Spleen (tissue), 11 donors: Measurements from ENCODE around the gene ZNF605. TPM values are rescaled to one million over a fixed set of nuclear protein-coding genes. Genes with fewer than 3 reads are reported as not detected.
"Not testable (repeated sequence)": the region's sequence is repeated elsewhere in the genome, so short reads cannot be mapped to it uniquely, and the experiment has no call there.

Source experiments
- DNase-seq: peaks from one replicate; pipeline ENCODE4 v3.0.0-alpha.2; 2020
- H3K27ac ChIP-seq, 8 donors: fragments of 200-600 bp; sonication (generic) in 7 of 8; 1 replicate in 4 of 8; 2 replicates in 4 of 8; pipeline versions ENCODE4 v1.5.0 to v1.8.0; 2016 to 2021; ENCODE audit warnings: inconsistent platforms in 4 of 8, mild to moderate bottlenecking in 4 of 8, moderate library complexity in 1 of 8
- H3K27me3 ChIP-seq, 7 donors: fragments of 200-600 bp; sonication (generic) in 6 of 7; replicated peaks in 1 of 7; 1 replicate in 4 of 7; 2 replicates in 3 of 7; pipeline versions ENCODE4 v1.5.0 to v1.8.0; 2016 to 2021; ENCODE audit warnings: inconsistent platforms in 3 of 7, mild to moderate bottlenecking in 1 of 7
- H3K36me3 ChIP-seq, 6 donors: fragments of 200-600 bp; sonication (generic) in 5 of 6; 1 replicate in 4 of 6; 2 replicates in 2 of 6; pipeline versions ENCODE4 v1.5.0 to v1.8.0; 2016 to 2021; ENCODE audit warnings: inconsistent platforms in 2 of 6
- H3K4me1 ChIP-seq, 6 donors: fragments of 200-600 bp; sonication (generic) in 5 of 6; 1 replicate in 3 of 6; 2 replicates in 3 of 6; pipeline versions ENCODE4 v1.5.0 to v1.8.0; 2016 to 2021; ENCODE audit warnings: inconsistent platforms in 3 of 6
- H3K4me3 ChIP-seq, 8 donors: fragments of 200-600 bp; sonication (generic) in 7 of 8; 1 replicate in 4 of 8; 2 replicates in 4 of 8; pipeline versions ENCODE4 v1.5.0 to v1.8.0; 2016 to 2021; ENCODE audit warnings: inconsistent platforms in 4 of 8, mild to moderate bottlenecking in 4 of 8, moderate library complexity in 2 of 8
- H3K9me3 ChIP-seq, 8 donors: fragments of 200-600 bp; sonication (generic) in 7 of 8; 1 replicate in 4 of 8; 2 replicates in 4 of 8; pipeline versions ENCODE4 v1.5.0 to v1.8.0; 2016 to 2021; ENCODE audit warnings: inconsistent platforms in 4 of 8
- CTCF ChIP-seq, 11 experiments: fragments of 200-600 bp in 7 of 11; fragments of 450-650 bp in 4 of 11; sonication (generic) in 4 of 11; IDR thresholded peaks in 8 of 11; conservative IDR thresholded peaks in 3 of 11; 1 replicate in 7 of 11; 2 replicates in 4 of 11; pipeline versions ENCODE4 v1.4.0 to v1.8.0; 2016 to 2021; ENCODE audit warnings: antibody characterized with exemption in 11 of 11, inconsistent platforms in 4 of 11, mild to moderate bottlenecking in 1 of 11
- POLR2A ChIP-seq, 3 donors: fragments of 450-650 bp; IDR thresholded peaks; one replicate each; pipeline ENCODE4 v1.5.1; 2017; ENCODE audit warnings: antibody characterized with exemption in 3 of 3, mild to moderate bottlenecking in 1 of 3
- POLR2AphosphoS5 ChIP-seq, 3 donors: sonication (generic); formaldehyde crosslinking; IDR thresholded peaks; one replicate each; pipeline ENCODE4 v1.5.1; 2017; ENCODE audit warnings: antibody characterized with exemption in 3 of 3
- WGBS, 5 donors: extraction: QIAGEN DNeasy Blood & Tissue Kit in 3 of 5; methylation state at CpG; one replicate each; pipeline versions ENCODE4 v1.1.5 to v1.1.7; 2013 to 2018; 5-methylcytosine and 5-hydroxymethylcytosine counted together
- intact Hi-C: fragments of 100-400 bp; cut with DNase I; formaldehyde crosslinking; loops from one replicate; pipeline ENCODE4 v1.15.0; 2023; ENCODE audit warnings: low total_unique reads
- polyA plus RNA-seq, 3 donors: library from polyadenylated mRNA; stranded (reverse); fragments of 200-250 nt; gene quantifications; one replicate each; pipeline ENCODE4 v1.2.1, GENCODE V29; 2013
- total RNA-seq, 7 donors: library from RNA; depleted of rRNA in 3 of 7; stranded (reverse); fragments of >200 nt in 3 of 7; fragmentation: NEBNext Ultra II Directional in 4 of 7; extraction: Animal tissue kit (Norgen Biotek cat#: 25700) in 4 of 7; gene quantifications; one replicate each; pipeline versions ENCODE4 v1.1.0 to v1.2.1, GENCODE V29; 2016 to 2021
- donor health status: healthy with polysubstance abuse.
- donor health status: DM: no; HTN: no; CAD: no; lungs with moderate emphysema.
- donor health status: DM: no; HTN: no; CAD: no.
- donor health status: Bipolar disorder and iron deficiency.
- donor health status: healthy.
- donor health status: DM: no; HTN: no; CAD: no.
- donor health status: DM: yes; HTN: yes; CAD: no.

ZNF605 gene
- total and polyA plus RNA-seq, 10 donors, result 1.6 to 18.9 (median 12.2) TPM

GRCh38 chr12:132887513-132888351 lies 68.4 kb downstream of the ZNF605 start, which contains the start of gene CHFR:
Gene CHFR, minus strand, starts transcription at chr12:132887605. Its CDS starts 277 bp downstream, at chr12:132887328.
- intact Hi-C loops, result loop anchor here (10.0 kb wide), 1 partner anchor 63 kb away; the partner anchor contains the start of gene GOLGA3
- WGBS, 5 donors, result 1 to 4% (median 3%) methylated on average over 49 to 84 of the region's 84 CpGs
- peak; percentile 100 for DNase-seq

GRCh38 chr12:132886529-132887477 lies 69.3 kb downstream of the ZNF605 start:
- peaks cover 0 to 7% (median 0%) of the 10 kb centered on the region in 8 donors for H3K9me3 ChIP-seq
- H3K27ac ChIP-seq, result peak overlapping the region in 7 of 8 donors; percentile 51 to 99 (median 98)
- 12 to 40% (median 12%) methylated on average over 14 to 64 of the region's 64 CpGs for WGBS, 5 donors
- TF ChIP-seq CTCF (IDR thresholded peaks at IDR 0.05 in 8 of 11, conservative IDR thresholded peaks at IDR 0.05 in 3 of 11) (no peak), POLR2A (IDR thresholded peaks at IDR 0.05) (no peak), POLR2AphosphoS5 (IDR thresholded peaks at IDR 0.05) (no peak)
- no peak for DNase-seq
- H3K27me3 ChIP-seq, result no peaks in the 10 kb centered on the region
- H3K4me3 ChIP-seq, result peak overlapping the region; percentile 82 to 95 (median 89)
- intact Hi-C loops, result loop anchor here (10.0 kb wide), 1 partner anchor 62 kb away; the partner anchor contains the start of gene GOLGA3
- peaks cover 10 to 48% (median 29%) of the 10 kb centered on the region in 6 donors for H3K4me1 ChIP-seq
- H3K36me3 ChIP-seq, result peaks cover 0 to 39% (median 15%) of the 10 kb centered on the region in 6 donors

More at GRCh38 chr12:132887513-132888351, 68.4 kb downstream of the ZNF605 start, which contains the start of gene CHFR:
- Histone ChIP-seq H3K27ac (peak within 1 kb of the TSS; percentile 97 to 99 (median 98)), H3K4me3 (peak within 1 kb of the TSS; percentile 82 to 95 (median 89)), H3K27me3 (no peaks in the 10 kb centered on the region), H3K36me3 (peaks cover 0 to 29% (median 11%) of the 10 kb centered on the region in 6 donors), H3K4me1 (peaks cover 10 to 39% (median 24%) of the 10 kb centered on the region in 6 donors), H3K9me3 (peaks cover 0 to 7% (median 0%) of the 10 kb centered on the region in 8 donors)
- peak; percentile 90 to 93 (median 90) for TF ChIP-seq POLR2AphosphoS5 (IDR thresholded peaks at IDR 0.05)
- TF ChIP-seq CTCF (IDR thresholded peaks at IDR 0.05 in 8 of 11, conservative IDR thresholded peaks at IDR 0.05 in 3 of 11), result peak in 2 of 11 experiments; percentile 10 to 41
- no peak for TF ChIP-seq POLR2A (IDR thresholded peaks at IDR 0.05)

GRCh38 chr12:132881818-132882217 lies 74.3 kb downstream of the ZNF605 start:
- Histone ChIP-seq H3K27me3 (no peaks in the 10 kb centered on the region), H3K9me3 (peaks cover 0 to 5% (median 0%) of the 10 kb centered on the region in 8 donors), H3K27ac (no peak overlapping the region), H3K36me3 (peaks cover 0 to 81% (median 33%) of the 10 kb centered on the region in 6 donors), H3K4me3 (no peak overlapping the region), H3K4me1 (peaks cover 4 to 37% (median 21%) of the 10 kb centered on the region in 6 donors)
- DNase-seq, result no peak
- 78 to 91% (median 90%) methylated on average over 7 of the region's 7 CpGs for WGBS, 5 donors
- intact Hi-C loops, result loop anchor here (10.0 kb wide), 1 partner anchor 57 kb away; the partner anchor contains the start of gene GOLGA3
- TF ChIP-seq CTCF (IDR thresholded peaks at IDR 0.05 in 8 of 11, conservative IDR thresholded peaks at IDR 0.05 in 3 of 11), result no peak
- no peak for TF ChIP-seq POLR2A (IDR thresholded peaks at IDR 0.05)
- no peak for TF ChIP-seq POLR2AphosphoS5 (IDR thresholded peaks at IDR 0.05)

- peaks cover 6 to 100% (median 80%) of the 10 kb centered on the region in 6 donors for H3K36me3 ChIP-seq
- DNase-seq, H3K9me3 ChIP-seq, H3K4me1 ChIP-seq, H3K27ac ChIP-seq, H3K27me3 ChIP-seq, intact Hi-C loops, H3K4me3 ChIP-seq: not testable (repeated sequence)
- 90 to 98% (median 92%) methylated on average over 18 to 21 of the region's 21 CpGs for WGBS, 5 donors
Measured at GRCh38 chr12:132874620-132875019, 81.5 kb downstream of the ZNF605 start.
